Peyer's patch (tissue), 4 donors: ENCODE results near the gene BCAS3.

Experiments
- POLR2A ChIP-seq, 2 donors: fragments of 450-650 bp; IDR thresholded peaks; one replicate each; pipeline ENCODE4 v1.5.1; 2017; ENCODE audit warnings: antibody characterized with exemption in 2 of 2, mild to moderate bottlenecking in 2 of 2, moderate library complexity in 2 of 2
- TF ChIP-seq, protein P1 (sequence below), 6 experiments: fragments of 450-650 bp in 4 of 6; fragments of 200-600 bp in 2 of 6; sonication (generic) in 1 of 6; IDR thresholded peaks; one replicate each; pipeline ENCODE4 v1.5.1; 2017 to 2019; ENCODE audit warnings: antibody characterized with exemption in 6 of 6, mild to moderate bottlenecking in 3 of 6, moderate library complexity in 1 of 6

DNA sequence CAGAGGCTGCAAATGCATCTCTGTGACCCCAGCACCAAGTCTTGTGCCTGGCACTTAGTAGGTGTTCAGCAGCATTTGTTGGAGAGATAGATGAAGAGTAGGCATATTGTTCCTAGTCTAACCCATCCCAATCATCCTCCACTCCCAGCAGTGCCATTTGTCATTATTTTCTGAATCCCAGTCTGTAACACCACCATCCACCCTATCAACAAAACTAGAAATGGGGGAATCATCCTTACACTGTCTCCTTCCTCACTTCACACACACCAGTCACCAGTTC lies 626.1 kb downstream of the BCAS3 start:
- no peak for TF ChIP-seq POLR2A (IDR thresholded peaks at IDR 0.05)
- TF ChIP-seq, protein P1, sequence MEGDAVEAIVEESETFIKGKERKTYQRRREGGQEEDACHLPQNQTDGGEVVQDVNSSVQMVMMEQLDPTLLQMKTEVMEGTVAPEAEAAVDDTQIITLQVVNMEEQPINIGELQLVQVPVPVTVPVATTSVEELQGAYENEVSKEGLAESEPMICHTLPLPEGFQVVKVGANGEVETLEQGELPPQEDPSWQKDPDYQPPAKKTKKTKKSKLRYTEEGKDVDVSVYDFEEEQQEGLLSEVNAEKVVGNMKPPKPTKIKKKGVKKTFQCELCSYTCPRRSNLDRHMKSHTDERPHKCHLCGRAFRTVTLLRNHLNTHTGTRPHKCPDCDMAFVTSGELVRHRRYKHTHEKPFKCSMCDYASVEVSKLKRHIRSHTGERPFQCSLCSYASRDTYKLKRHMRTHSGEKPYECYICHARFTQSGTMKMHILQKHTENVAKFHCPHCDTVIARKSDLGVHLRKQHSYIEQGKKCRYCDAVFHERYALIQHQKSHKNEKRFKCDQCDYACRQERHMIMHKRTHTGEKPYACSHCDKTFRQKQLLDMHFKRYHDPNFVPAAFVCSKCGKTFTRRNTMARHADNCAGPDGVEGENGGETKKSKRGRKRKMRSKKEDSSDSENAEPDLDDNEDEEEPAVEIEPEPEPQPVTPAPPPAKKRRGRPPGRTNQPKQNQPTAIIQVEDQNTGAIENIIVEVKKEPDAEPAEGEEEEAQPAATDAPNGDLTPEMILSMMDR (IDR thresholded peaks at IDR 0.05): no peak
